ENCODE data around the gene DMRTB1.
"Not testable (repeated sequence)": the region's sequence is repeated elsewhere in the genome, so short reads cannot be mapped to it uniquely, and the experiment has no call there.

DNA sequence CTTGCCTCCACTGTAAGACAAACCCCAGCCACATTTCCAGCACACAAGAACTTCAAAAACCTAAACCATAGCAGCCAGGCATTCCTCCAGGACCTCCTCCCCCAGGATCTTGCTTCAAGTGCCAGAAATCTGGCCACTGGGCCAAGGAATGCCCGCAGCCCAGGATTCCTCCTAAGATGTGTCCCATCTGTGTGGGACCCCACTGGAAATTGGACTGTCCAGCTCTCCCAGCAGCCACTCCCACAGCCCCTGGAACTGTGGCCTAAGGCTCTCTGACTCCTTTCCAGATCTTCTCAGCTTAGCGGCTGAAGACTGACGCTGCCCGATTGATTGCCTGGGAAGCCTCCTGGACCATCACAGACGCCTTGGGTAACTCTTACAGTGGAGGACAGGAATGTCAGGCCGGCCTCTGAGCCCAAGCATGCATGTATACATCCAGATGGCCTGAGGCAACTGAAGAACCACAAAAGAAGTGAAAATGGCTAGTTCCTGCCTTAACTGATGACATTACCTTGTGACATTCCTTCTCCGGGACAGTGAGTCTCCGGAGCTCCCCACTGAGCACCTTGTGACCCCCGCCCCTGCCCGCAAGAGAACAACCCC lies 24.7 kb upstream of the DMRTB1 start:
- not testable (repeated sequence) for TF ChIP-seq EZH2phosphoT487 (IDR thresholded peaks at IDR 0.05; ENCODE audit: borderline replicate concordance)
- TF ChIP-seq, protein P1, sequence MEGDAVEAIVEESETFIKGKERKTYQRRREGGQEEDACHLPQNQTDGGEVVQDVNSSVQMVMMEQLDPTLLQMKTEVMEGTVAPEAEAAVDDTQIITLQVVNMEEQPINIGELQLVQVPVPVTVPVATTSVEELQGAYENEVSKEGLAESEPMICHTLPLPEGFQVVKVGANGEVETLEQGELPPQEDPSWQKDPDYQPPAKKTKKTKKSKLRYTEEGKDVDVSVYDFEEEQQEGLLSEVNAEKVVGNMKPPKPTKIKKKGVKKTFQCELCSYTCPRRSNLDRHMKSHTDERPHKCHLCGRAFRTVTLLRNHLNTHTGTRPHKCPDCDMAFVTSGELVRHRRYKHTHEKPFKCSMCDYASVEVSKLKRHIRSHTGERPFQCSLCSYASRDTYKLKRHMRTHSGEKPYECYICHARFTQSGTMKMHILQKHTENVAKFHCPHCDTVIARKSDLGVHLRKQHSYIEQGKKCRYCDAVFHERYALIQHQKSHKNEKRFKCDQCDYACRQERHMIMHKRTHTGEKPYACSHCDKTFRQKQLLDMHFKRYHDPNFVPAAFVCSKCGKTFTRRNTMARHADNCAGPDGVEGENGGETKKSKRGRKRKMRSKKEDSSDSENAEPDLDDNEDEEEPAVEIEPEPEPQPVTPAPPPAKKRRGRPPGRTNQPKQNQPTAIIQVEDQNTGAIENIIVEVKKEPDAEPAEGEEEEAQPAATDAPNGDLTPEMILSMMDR (IDR thresholded peaks at IDR 0.05 in 2 of 3, conservative IDR thresholded peaks at IDR 0.05 in 1 of 3; ENCODE audit: borderline replicate concordance in 1 of 3, insufficient read depth in 1 of 3, low read depth in 2 of 3, low read length in 2 of 3) = not testable (repeated sequence)
